Myocyte (in vitro differentiated cells): Measurements from ENCODE around the gene AGBL1. TPM values are rescaled to one million over a fixed set of nuclear protein-coding genes. Genes with fewer than 3 reads are reported as not detected.

Source experiments
- DNase-seq: peaks from one replicate; pipeline ENCODE4 v3.0.0-alpha.2; 2012; ENCODE audit warnings: low read depth
- total RNA-seq: library from RNA; depleted of rRNA; stranded (reverse); fragments of >200 nt; gene quantifications from 2 replicates; pipeline ENCODE4 v1.2.3, GENCODE V29; 2014

AGBL1 gene
- total RNA-seq, 1 donor from 2014 or later = 3.3 TPM

- peak; percentile 95 for DNase-seq
Measured at GRCh38 chr15:86162641-86163040, 83.0 kb downstream of the AGBL1 start.

DNA sequence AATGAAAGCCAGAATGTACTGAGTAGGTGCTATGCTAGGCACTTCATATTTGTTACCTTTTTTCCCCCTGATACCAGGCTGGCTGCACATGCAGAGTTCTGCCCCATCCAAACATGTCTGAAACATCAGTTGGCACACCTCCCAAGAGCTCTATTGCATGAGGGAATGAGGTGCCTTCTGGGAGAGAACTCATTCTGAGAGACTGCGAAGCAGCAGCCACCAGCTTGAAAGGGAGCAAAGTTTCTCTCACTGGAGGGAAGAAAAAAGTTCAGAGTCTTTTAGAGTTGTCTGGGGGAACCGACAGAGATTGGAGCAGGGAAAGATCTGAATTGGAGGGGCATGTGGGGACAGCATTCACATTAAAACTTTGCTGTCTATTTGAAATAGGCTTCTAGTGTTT lies 84.1 kb downstream of the AGBL1 start:
- peak; percentile 78 for DNase-seq

GRCh38 chr15:86164232-86164898 lies 84.7 kb downstream of the AGBL1 start:
- peak; percentile 69 for DNase-seq

GRCh38 chr15:86165265-86166211 lies 85.9 kb downstream of the AGBL1 start:
- DNase-seq = peak; percentile 69

DNA sequence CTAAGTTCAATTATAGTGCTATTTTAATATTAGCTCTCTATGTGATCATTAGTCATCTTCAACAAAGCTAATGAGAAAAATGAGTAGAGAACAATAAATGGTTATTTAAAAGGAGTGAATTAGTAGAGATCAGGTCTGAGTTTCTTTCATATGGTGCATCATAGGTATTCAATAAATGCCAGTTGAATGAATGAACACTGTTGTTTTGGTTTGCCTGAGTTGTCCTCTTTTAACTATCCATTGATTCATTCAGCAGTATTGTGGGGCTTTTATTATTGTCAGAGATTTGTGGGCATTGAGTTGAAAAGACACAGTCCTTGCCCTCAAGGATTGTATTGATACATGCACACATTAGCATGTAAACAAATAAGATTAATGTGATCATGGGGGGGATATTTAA lies 88.2 kb downstream of the AGBL1 start:
- DNase-seq = no peak

DNA sequence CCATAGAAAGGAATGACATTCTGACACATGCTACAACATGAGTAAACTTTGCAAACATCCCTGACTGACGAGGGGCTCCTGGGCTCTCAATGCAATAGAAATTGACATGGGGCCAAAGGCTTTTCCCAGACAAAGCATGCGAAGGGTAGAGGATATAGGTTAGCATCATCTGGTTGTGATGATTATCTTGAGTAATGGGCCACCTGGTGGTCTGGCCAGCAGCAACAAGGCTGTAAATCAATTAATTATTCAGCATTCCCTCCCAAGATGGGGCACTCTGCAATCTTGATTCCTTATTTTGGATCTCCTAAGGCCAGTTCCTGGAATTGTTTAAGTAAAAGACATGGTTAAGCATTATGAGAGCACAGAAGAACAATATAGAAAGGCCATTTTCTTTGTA lies 99.2 kb downstream of the AGBL1 start:
- no peak for DNase-seq

GRCh38 chr15:86183596-86184491 lies 104.2 kb downstream of the AGBL1 start:
- DNase-seq = peak; percentile 93

GRCh38 chr15:86193716-86194380 lies 114.2 kb downstream of the AGBL1 start:
- DNase-seq = no peak

- DNase-seq = no peak
Measured at GRCh38 chr15:86197770-86198169, 118.1 kb downstream of the AGBL1 start.

DNA sequence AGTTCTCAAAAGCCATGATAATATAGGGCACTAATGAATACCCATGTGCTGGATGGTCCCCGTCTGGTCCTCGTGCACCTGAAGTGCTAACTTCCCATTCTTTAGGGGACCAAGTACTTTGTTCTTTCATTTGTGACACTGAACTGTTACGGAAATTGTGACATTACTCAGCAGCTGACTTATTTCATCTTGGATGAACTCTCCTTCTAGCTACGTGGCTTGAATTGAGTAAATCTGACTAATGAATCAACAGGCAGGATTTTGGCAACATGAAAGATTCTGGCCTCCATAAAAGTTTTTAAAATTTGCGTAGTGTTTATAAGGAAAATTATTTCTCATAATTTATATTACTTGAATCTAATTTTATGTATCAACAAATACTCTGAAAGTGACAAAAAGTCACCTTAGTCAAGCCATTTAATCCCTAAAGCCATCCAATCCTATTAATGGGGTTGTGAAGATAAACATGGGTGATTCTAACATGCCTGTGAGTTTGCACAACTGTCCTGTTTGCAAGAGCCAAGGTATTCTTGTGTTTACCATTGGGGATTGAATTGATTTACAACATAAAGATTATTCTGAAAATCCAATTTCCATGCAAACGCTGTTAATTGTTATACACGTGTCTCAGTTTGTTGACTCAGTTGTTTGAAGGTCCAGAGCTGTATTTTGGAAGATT lies 119.9 kb downstream of the AGBL1 start:
- peak; percentile 15 for DNase-seq

DNA sequence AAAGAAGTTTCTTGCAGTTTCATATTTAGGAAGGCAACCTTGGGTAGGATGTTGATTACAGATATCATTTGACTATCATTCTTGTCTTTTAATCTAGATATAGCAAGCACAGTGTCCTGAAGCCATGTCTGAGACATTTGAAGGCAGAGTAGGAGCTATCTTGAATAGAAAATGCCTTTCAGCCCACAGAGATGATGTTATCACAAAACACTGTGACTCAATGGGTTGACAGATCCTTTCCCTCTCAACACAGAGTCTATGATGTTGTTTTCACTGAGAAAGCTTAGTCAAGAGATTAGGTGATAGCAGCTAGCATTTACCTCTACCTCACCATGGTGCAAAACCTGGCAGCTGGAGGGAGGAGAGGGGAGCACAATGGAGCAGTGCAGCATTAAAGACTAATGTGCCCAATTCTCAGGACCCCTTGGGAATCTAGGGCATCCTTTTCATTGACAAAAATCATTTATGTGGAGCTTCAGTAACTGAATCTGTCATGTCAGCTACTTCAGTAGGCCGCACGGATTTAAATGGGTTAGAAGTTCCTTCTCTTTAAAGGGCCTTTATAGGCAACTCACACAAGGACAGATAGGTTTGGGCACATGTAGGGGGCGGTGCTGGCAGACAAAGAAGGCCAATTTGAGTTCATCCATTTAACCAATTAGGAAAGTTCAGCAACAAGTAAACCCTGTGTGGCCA lies 121.8 kb downstream of the AGBL1 start:
- DNase-seq = no peak

DNA sequence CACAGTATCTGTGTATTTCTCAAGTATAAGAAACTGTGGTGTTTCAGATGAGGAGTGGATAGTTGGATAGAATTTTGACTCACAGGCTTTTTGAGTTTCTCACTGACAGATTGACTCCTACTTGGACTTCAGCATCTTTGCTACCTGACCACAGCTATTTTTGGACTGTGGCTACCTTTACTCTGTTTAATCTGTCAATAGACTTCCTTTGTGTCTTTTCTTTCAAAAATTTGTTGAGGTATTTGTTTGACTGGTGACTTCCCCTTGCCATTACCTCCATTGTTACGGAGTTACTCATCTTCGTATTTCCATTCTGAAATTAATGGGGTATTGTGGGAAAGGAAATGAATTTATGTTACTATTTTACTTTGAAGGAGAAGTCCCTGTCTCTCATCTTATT lies 123.8 kb downstream of the AGBL1 start:
- DNase-seq = no peak

DNA sequence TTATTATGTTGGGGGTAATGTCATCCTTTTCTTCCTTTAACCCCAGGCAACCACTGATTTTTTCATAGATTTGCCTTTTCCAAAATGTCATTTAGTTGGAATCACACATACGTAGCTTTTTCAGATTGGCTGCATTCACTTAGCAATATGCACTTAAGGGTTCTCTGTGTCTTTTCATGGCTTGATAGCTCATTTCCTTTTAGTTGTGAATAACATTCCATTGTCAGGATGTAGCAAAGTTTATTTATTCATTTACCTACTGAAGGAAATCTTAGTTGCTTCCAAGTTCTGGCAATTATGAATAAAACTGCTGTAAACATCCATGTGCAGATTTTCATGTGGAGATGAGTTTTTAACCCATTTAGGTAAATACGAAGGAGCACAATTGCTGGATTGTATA lies 125.4 kb downstream of the AGBL1 start:
- no peak for DNase-seq

- no peak for DNase-seq
Measured at GRCh38 chr15:86213420-86213819, 133.7 kb downstream of the AGBL1 start.

DNA sequence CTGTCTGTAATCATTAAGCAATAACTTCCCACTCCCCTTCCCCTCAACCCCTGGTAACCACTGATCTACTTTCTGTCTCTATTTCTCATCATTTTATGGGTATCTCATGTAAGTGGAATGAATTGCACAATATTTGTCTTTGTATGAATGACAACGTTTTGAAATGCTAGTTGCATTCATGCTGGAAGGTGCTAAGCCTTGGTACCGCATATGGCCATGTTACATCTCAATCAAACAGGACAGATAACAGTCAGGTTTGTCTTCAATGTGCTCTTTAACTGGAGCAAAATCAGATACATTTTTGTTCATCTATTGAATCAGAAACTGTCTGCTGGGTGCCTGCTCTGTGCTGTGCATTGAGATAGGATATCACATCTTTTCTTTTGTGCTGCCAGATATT lies 134.2 kb downstream of the AGBL1 start:
- no peak for DNase-seq

GRCh38 chr15:86221119-86221518 lies 141.4 kb downstream of the AGBL1 start:
- no peak for DNase-seq

DNA sequence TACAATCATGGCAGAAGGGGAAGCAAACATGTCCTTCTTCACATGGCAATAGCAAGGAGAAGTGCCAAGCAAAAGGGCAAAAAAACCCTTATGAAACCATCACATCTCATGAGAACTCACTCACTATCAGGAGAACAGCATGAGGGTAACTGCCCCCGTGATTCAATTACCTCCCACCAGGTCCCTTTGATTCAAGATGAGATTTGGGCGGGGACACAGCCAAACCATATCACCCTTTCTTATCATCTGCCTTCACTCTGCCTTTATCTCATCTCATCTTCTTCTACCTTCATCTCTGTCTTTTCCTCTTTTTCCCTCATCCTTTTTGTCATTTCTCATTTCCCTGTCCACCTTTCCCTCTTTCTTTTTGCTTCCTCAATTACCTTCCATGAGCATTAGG lies 149.6 kb downstream of the AGBL1 start:
- DNase-seq = no peak

GRCh38 chr15:86229936-86230335 lies 150.3 kb downstream of the AGBL1 start:
- DNase-seq = no peak

GRCh38 chr15:86231864-86232721 lies 152.4 kb downstream of the AGBL1 start:
- peak; percentile 48 for DNase-seq
